PC-9 (cell line): Measurements from ENCODE around the gene C16orf95.

Experiments
- CTCF ChIP-seq: fragments of 200-600 bp; sonication (generic); conservative IDR thresholded peaks from 2 replicates; pipeline ENCODE4 v1.6.1; 2017; ENCODE audit warnings: mixed run types, antibody characterized with exemption, mild to moderate bottlenecking, moderate library complexity
- EZH2 ChIP-seq: fragments of 200-600 bp; sonication (generic); IDR thresholded peaks from 2 replicates; pipeline ENCODE4 v1.8.0; 2017; ENCODE audit warnings: antibody characterized with exemption, low read depth

- TF ChIP-seq CTCF = no peak
- TF ChIP-seq EZH2 = no peak
Observed at GRCh38 chr16:87339086-87339723, 22.0 kb upstream of the C16orf95 start.
